Measurements from ENCODE around the gene GPRC5D.

- TF ChIP-seq MEF2A (IDR thresholded peaks at IDR 0.05; ENCODE audit: borderline replicate concordance, low read depth) (no peak), TEAD4 (IDR thresholded peaks at IDR 0.05; ENCODE audit: borderline replicate concordance, insufficient read depth) (no peak), TAF1 (IDR thresholded peaks at IDR 0.05; ENCODE audit: borderline replicate concordance, low read depth, low read length) (no peak), CTCF (IDR thresholded peaks at IDR 0.05) (peak; percentile 78), MAX (IDR thresholded peaks at IDR 0.05; ENCODE audit: low read depth) (no peak), FOXM1 (IDR thresholded peaks at IDR 0.05; ENCODE audit: low read depth) (no peak), CHD2 (IDR thresholded peaks at IDR 0.05; ENCODE audit: low read length, partially characterized antibody) (no peak), FOXJ3 (CRISPR knock-in tag; IDR thresholded peaks at IDR 0.05) (no peak)
These were observed 31.6 kb upstream of the GPRC5D start for GRCh38 chr12:12983420-12984035.

Data from SK-N-SH (cell line).